GM18526 (cell line): ENCODE results near the gene APBA1.

Experiments used
- POLR2A ChIP-seq: IDR thresholded peaks from 3 replicates; pipeline ENCODE4 v1.6.1; 2011; ENCODE audit not compliant: insufficient read length; ENCODE audit errors: extremely low read depth

APBA1 gene

GRCh38 chr9:69498470-69498869 is 173.7 kb downstream of the APBA1 start:
- TF ChIP-seq POLR2A: no peak

- TF ChIP-seq POLR2A: no peak
These were observed 174.4 kb downstream of the APBA1 start for GRCh38 chr9:69497816-69498215.

GRCh38 chr9:69496846-69497450 is 175.2 kb downstream of the APBA1 start:
- no peak for TF ChIP-seq POLR2A

GRCh38 chr9:69495296-69495695 is 176.9 kb downstream of the APBA1 start:
- TF ChIP-seq POLR2A: no peak

GRCh38 chr9:69494763-69495162 is 177.4 kb downstream of the APBA1 start:
- TF ChIP-seq POLR2A: no peak

GRCh38 chr9:69494208-69494607 is 178.0 kb downstream of the APBA1 start:
- no peak for TF ChIP-seq POLR2A

GRCh38 chr9:69486498-69486897 is 185.7 kb downstream of the APBA1 start:
- TF ChIP-seq POLR2A: no peak

- TF ChIP-seq POLR2A: no peak
These were observed 186.7 kb downstream of the APBA1 start for GRCh38 chr9:69485466-69485865.

GRCh38 chr9:69483886-69484422 is 188.2 kb downstream of the APBA1 start:
- TF ChIP-seq POLR2A: no peak

GRCh38 chr9:69476797-69477196 is 195.4 kb downstream of the APBA1 start:
- no peak for TF ChIP-seq POLR2A

- no peak for TF ChIP-seq POLR2A
These were observed 196.2 kb downstream of the APBA1 start for GRCh38 chr9:69476016-69476415.

- TF ChIP-seq POLR2A: no peak
These were observed 197.3 kb downstream of the APBA1 start for GRCh38 chr9:69474821-69475220.

- TF ChIP-seq POLR2A: no peak
These were observed 200.0 kb downstream of the APBA1 start for GRCh38 chr9:69472101-69472620.

- no peak for TF ChIP-seq POLR2A
These were observed 200.7 kb downstream of the APBA1 start for GRCh38 chr9:69471433-69471832.

GRCh38 chr9:69470186-69470977 is 201.8 kb downstream of the APBA1 start:
- no peak for TF ChIP-seq POLR2A

GRCh38 chr9:69469136-69469535 is 203.0 kb downstream of the APBA1 start:
- TF ChIP-seq POLR2A: no peak

- TF ChIP-seq POLR2A: no peak
These were observed 203.8 kb downstream of the APBA1 start for GRCh38 chr9:69468380-69468779.

GRCh38 chr9:69466151-69466550 is 206.0 kb downstream of the APBA1 start:
- no peak for TF ChIP-seq POLR2A
